CD4-positive, alpha-beta T cell treated with Interleukin-4 for 4 hours (primary cell): ENCODE measurements around the gene PRRT1.
"Not testable (repeated sequence)": the region's sequence is repeated elsewhere in the genome, so short reads cannot be mapped to it uniquely, and the experiment has no call there.

ENCODE experiments used
- DNase-seq: peaks from one replicate; pipeline ENCODE4 v3.0.0-alpha.2; 2020

PRRT1 gene

DNA sequence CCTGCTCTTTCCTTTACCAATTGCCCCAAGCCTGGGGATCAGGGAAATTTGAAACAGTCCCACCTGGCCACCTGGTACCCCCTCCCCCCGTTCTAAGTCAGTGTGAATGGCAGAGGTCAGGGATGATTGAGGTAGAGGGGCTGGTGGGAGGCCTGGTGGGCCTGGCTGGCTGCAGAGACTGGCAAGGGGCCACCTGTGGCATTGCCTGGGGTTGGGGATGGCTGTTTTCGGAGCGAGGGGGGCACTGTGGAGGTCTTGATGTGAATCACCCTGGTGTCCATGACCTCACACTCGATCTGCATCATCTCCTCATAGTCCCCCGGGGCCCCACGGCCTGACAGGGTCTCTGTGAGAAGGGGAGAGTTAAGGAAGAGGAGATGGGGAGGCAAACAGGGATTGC lies 36.1 kb downstream of the PRRT1 start:
- no peak for DNase-seq

DNA sequence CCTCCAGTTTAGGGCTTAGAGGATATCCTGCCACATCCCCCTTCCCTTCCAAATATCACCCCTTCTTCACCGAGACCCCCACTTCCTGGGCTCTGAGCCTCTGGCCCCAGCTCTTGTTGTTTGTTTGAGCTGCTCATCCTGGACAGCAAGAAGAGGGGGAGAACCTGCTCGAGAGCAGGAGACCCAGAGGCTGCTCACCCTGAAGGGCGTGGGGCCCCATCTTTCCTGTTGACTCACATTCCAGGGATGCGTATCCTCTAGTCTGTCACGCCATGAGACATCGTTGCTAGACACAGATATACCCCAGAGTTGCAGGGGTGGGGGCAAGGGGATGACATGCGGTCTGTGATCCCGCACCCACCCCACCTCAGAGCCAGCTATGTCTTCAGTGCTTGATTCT lies 36.9 kb downstream of the PRRT1 start:
- no peak for DNase-seq

DNA sequence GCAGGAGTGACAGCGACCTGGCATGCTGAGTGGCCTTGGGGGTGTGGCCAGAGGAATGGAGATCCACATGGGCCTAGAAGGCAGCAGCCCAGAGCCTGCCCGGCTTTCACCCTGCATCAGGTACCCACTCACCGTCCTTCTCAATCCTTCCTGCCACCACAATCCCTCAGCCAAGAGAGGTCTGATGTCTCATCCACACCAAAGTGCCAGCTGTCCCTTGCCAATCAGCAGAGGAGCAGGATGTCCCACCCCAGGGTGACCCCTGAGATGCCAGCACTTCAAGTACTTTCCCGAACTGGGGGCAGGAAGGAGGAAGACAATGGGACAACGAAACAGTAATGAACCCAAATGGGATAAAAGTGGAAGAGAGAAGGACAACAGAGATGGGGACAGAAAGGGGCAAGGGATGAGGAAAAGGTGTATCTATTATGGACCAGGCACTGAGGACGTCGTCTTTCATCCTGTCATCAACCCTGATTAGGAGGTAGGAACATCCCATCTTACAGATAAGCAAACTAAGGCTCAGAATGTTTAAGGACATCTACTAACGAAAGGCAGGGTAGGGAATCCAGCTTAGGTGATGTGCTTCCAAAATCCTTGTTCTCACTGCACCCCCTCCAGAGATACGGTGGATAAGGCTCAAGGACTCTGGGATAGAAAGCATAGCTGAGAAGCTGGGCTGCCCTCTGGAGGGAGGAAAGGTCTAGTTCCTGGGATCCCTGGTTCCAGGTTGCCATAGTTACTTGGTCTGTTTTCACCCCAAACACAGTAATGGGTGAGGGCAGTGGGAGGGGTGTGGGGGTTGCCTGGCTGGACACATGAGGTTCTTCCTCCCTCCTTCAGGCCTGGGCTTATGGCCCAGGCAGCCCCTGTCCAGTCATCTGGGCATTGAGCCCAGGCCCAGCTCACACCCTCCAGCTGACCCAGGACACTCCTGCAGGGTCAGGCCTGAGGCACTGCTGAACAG lies 38.1 kb downstream of the PRRT1 start:
- DNase-seq = no peak

DNA sequence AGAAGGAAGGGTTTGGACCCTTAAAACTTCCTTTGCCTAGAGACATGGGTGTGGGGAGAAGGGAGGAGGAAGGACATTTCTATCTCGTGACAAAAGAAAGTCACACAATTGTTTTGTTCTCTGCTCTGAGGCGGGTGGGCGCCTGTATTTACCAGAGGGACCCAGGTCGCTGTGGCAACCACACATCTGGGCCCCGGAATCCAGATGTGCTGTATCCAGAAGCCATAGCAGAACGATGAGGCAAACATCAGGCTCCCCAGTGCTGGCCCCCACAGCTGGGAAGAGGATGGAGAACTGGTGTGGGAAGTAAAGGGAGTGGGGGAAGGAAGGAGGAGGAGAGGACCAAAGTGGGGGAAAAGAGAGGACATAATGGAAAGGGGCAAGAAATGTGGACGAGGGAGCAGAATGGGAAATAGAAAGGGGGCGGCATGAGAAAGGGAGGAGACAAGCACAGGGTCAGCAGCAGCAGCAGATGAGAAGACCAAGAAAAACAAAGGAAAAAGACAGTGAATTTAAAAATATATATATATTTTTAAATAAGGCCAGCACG lies 39.2 kb downstream of the PRRT1 start:
- no peak for DNase-seq

DNA sequence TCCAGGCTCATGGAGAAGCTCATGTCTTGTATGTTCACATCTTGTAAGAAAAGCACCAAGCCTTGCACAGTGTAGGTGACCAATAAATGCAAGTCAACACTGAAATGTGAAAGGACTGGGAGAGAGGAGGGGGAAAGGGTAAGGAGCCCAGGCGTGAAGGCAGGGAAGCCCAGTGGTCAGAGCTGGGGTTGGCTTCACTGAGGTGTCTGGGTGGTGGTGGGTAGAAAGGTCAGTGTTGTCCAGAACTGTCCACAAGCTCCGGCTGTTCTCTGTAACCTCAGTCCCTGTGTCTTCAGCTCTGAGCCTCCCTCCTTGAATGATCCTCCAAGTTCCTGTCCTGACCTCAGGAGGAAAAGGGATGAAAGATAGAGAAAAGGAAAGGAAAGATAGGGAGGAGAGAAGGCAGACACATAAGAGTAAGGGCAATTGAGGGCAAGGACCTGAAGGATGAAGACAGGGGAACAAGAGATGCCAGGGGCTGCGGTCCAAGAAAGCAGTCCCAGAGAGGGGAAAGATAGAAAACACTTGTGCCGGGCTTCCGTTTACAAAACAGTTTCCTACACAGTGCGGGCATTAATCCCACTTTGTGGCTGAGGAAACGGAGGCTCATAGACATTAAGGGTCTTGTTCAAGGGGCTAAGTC lies 40.2 kb downstream of the PRRT1 start:
- DNase-seq = no peak

DNA sequence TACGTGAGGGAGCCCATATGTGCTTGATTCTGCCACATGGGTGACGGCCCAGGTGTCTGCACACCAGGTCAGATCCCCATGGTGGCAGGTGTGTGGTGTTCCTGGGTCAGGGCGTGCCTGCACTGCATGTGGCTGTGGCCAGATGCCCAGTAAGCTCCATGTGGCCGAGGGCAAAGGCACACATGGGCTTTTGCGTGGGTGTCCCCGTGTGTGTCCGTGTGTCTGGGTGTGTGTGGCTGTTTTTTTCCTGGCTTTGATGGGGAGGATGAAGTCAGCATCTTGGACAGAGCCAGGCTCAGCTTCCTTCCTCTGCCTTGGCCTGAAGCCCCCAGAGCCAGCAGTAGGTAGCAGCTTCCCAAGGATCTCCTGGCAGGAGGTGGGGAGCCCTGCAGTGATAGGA lies 41.1 kb downstream of the PRRT1 start:
- no peak for DNase-seq

DNA sequence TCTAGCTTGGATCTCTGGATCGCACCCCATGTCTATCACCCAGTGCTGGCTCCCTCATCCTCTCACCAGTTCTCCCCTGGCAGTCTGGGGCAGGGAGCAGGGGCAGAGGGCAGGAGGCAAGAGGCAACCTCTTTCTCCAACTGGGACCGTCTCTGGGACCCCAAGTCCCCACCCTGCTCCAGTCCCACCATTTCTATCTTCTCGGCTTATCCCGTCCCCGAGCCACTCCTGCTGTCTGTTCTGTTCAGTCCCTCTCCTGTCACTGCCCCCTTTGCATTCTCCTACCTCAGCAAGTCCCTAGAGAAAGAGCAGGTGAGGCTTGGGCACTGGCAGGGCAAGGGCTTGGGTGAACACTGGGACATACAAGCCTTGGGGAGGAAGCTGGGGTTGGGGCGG lies 42.0 kb downstream of the PRRT1 start:
- no peak for DNase-seq

DNA sequence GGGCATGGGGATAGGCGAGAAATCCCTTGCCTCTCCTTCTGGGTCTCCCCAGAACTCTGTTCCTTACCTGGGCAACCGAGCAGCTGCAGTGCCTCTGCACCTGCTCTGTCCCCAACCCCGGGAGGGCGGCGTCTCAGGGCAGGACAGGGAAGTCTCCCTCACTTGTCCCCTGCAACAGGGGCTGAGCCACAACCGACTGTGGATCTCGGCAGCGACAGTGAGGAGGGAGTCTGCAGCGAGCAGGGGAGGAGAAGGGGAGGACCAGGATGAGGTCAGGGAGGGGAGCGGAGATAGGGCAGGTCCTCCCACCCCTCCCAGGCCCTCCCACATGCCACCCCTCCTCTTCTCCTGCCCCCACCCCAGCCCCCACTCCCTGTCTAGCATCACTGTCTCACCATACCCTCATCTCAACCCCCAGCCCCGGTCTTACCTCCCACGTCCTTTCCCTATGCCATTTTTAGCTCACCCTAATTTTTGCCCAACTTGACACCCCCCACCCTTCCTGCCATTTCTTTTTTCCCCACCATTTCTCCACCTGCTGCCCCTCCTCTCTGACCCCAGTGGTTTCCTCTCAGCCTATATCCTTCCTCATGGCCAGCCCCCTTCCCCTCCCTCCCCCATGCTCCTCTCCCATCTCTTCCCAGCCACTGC lies 42.5 kb downstream of the PRRT1 start, which contains the start of gene TNXB:
TSS of gene TNXB (minus strand) at position 225 of the 651 bp plus-strand sequence. CDS start 11,140 bp downstream, outside the sequence.
- no peak for DNase-seq

DNA sequence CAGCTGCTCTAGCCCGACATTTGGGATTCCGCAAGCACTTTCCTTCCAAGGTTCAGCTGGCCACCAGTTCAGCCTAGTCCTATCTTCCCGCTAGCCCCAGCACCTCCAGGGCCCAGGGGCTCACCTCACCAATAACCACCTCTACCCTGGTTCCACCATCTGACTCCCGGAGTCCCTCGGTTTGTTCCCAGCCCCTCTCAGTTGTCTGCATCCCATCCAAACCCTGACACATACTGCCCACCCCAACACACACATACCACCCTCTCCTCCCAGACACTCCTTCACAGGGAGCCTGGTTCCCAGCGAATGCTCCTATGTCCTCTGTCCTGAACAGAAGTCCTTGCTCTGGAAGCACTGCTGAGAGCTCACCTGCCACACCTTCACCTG lies 43.0 kb downstream of the PRRT1 start:
- no peak for DNase-seq

DNA sequence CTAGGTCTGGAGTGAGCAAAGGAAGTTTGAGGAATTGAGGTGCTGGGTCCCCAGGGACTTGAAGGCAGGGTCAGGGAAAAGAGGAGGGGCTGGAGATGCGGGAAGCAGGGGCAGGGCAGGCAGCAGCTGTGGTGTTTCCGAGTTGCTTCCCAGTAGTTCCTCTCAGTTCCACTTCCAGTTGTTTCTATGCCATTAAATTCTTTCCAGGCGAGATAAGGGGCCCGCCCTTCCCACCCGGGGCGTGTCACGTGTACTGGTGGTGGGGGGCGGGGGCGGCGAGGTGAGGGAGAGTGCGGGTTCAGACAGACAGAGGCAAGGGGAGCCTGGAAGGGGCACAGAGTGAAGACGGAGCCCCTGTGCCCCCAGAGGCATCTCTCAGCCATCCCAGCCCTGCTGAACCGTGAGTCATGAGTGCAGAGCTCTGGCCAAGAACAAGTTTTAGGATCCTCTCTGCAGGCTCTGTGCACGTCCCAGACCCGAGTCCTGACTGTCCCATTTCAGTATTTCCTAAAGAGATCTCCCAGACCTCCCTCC lies 43.6 kb downstream of the PRRT1 start:
- no peak for DNase-seq

DNA sequence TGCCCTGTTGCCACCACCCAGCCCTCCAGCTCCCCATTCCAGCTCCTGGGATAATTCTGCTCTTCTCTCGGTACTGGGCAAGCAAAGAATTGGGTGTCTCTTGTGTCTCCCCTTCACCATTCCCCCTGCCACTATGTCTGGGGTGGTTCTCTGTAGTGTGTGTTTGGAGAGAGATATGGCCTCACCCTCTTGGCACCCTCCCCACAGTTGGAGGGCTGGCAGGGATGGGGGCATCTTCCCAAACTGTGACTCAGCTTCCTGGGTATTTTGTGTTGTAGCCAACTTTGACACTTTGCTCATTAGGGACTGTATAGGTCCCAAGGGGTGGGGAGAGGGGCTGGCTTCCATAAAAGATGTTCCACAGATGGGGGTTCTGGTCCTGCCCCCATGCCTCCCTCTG lies 44.3 kb downstream of the PRRT1 start:
- no peak for DNase-seq

DNA sequence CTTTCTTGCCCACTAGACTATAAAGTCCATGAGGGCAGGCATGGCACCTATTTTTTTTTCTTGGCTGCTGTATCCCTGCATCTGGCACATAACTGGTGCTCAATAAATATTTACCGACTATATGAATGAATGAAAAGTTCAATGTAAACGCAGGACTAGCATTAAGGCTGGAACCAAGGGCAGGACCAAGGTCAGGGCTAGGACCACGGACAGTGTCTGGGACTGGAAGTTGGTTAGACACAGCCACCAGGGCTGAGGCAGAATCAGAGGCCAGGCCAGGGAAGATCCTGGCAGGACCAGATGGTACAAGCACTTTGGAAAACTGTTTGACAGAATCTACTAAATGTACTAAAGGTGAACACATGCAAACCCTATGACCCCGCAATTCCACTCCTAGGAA lies 46.3 kb downstream of the PRRT1 start:
- no peak for DNase-seq

DNA sequence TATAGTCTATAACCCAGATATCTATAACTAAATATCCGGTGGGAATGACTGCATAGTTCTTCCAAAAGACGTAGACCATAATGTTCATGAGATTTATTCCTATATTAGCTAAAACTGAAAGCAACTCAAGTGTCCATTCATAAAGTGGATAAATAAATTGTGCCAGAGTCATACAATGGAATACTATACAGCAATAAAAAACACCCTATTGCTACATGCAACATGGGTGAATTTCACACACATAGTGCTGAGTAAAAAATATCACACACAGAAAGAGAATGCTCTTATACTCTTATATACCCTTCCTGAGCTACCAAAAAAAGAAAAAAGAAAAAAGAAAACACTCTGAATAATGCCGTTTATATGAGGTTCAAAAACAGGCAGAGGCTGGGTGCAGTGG lies 49.5 kb downstream of the PRRT1 start:
- no peak for DNase-seq

DNA sequence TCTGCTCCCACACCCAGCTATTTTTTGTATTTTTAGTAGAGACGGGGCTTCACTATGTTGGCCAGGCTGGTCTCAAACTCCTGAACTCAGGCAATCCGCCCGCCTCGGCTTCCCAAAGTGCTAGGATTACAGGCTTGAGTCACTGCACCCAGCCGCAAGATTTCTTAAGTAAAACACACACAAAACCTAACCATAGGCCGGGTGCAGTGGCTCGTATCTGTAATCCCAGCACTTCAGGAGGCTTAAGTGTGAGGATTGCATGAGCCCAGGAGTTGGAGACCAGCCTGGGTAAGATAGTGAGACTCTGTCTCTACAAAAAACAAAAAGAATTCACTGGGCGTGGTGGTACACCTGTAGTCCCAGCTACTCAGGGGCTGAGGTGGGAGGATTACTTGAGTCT lies 51.5 kb downstream of the PRRT1 start:
- DNase-seq = not testable (repeated sequence)
